HepG2 (cell line): Measurements from ENCODE around the gene C1orf115. TPM values are rescaled to one million over a fixed set of nuclear protein-coding genes. Genes with fewer than 3 reads are reported as not detected.
A peak's percentile ranks its signal among the peaks of the same experiment; 100 is the strongest.

Source experiments
- PAXIP1 ChIP-seq: sonication (generic); formaldehyde crosslinking; conservative IDR thresholded peaks from 2 replicates; pipeline ENCODE4 v1.4.0; 2020; ENCODE audit warnings: mild to moderate bottlenecking, missing genetic modification reagents, moderate library complexity
- POGZ ChIP-seq: sonication (generic); formaldehyde crosslinking; IDR thresholded peaks from 2 replicates; pipeline ENCODE4 v1.4.0; 2020; ENCODE audit warnings: mild to moderate bottlenecking, missing genetic modification reagents
- TEAD3 ChIP-seq: optimal IDR thresholded peaks from 2 replicates; pipeline ENCODE3; 2016; ENCODE audit warnings: borderline replicate concordance
- TEF ChIP-seq: sonication (generic); formaldehyde crosslinking; IDR thresholded peaks from 2 replicates; pipeline ENCODE4 v1.5.0; 2020; ENCODE audit warnings: missing genetic modification reagents
- ZNF253 ChIP-seq: sonication (generic); formaldehyde crosslinking; IDR thresholded peaks from 2 replicates; pipeline ENCODE4 v1.8.0; 2022; ENCODE audit warnings: mild to moderate bottlenecking, missing genetic modification reagents, borderline replicate concordance
- ZNF33B ChIP-seq: sonication (generic); formaldehyde crosslinking; IDR thresholded peaks from 2 replicates; pipeline ENCODE4 v1.5.1; 2020; ENCODE audit warnings: mild to moderate bottlenecking, missing genetic modification reagents
- ZNF609 ChIP-seq: sonication (generic); formaldehyde crosslinking; IDR thresholded peaks from 2 replicates; pipeline ENCODE4 v1.4.0; 2020; ENCODE audit warnings: mild to moderate bottlenecking, missing genetic modification reagents, borderline replicate concordance
- ZNF687 ChIP-seq: sonication (generic); formaldehyde crosslinking; IDR thresholded peaks from 2 replicates; pipeline ENCODE4 v1.5.1; 2020; ENCODE audit warnings: mild to moderate bottlenecking, missing genetic modification reagents, moderate library complexity
- ZNF781 ChIP-seq: sonication (generic); formaldehyde crosslinking; IDR thresholded peaks from 2 replicates; pipeline ENCODE4 v1.5.1; 2020; ENCODE audit warnings: borderline replicate concordance, mild to moderate bottlenecking, missing genetic modification reagents; ENCODE audit errors: not compliant biosample characterization
- polyA plus RNA-seq, 8 experiments: library from polyadenylated mRNA; depleted of rRNA in 3 of 8; stranded (reverse) in 7 of 8; unstranded in 1 of 8; fragments of >200 nt; fragmentation: Illumina TruSeq in 4 of 8; extraction: Trizol in 4 of 8; gene quantifications; 2 replicates each; pipeline versions ENCODE4 v1.2.1 to v1.2.3, GENCODE V29; 2011 to 2016; ENCODE audit warnings: low read depth in 4 of 8, missing spikeins in 1 of 8, mixed read lengths in 1 of 8; ENCODE audit not compliant: insufficient read depth in 1 of 8
- total RNA-seq, 5 experiments: library from RNA; depleted of rRNA; stranded (reverse); fragments of >200 nt; fragmentation: Illumina TruSeq; extraction: Trizol; gene quantifications; 2 replicates each; pipeline ENCODE4 v1.2.3, GENCODE V29; 2016; ENCODE audit warnings: low read depth in 1 of 5
- TF ChIP-seq, protein P1 (sequence below): sonication (generic); formaldehyde crosslinking; IDR thresholded peaks from 2 replicates; pipeline ENCODE4 v1.8.0; 2022; ENCODE audit warnings: missing genetic modification reagents, mild to moderate bottlenecking, moderate library complexity, borderline replicate concordance

C1orf115 gene
- total and polyA plus RNA-seq, 2 of the 13 experiments (the other 11 are each of a cell fraction or from before 2014, with no cell fraction given) = 25.2 to 85.9 TPM

DNA sequence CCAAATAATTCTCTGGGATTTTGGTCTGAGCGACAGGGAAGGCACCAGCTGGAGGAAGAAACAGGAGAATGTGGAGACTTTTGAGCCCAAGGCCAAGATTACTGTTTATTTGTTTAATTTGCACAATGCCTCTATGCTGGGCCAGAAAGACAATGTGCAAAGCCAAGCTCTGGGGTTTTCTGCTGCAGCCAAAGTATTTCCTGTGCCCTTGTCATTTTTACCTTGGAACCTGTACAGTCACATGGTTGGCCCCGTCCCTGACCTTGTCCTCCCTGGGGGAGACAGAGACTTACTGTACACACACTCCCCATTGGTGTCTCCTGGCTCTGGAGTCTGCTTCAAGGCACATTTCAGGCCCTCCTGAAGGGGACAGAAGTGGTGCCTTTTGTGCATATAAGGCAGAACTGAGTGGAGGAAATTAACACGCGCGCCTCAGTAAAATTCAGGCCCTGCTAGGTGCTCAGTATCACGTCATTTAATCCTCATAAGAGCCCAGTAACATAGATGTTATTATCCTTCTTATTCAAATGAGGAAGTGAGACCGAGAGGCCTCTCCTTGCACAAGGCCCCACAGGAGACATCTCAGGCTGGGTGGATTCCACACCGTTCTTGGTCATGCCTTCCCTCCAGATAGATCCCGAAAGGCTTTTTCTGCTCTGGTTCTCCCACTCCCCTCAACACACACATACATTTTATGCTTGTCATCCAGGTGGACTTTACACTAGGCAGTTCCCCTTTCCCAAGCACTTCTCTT lies 21.1 kb downstream of the C1orf115 start (continued):
- TF ChIP-seq ZNF609 (CRISPR knock-in tag) (peak; percentile 25; the same call in 1 of the 2 replicates), TEF (CRISPR knock-in tag) (no peak), ZNF33B (no peak), ZNF687 (no peak), TEAD3 (peak; percentile 49), PAXIP1 (peak; percentile 67), ZNF253 (no peak), ZNF781 (CRISPR knock-in tag) (no peak), POGZ (peak; percentile 55)
- TF ChIP-seq, protein P1, sequence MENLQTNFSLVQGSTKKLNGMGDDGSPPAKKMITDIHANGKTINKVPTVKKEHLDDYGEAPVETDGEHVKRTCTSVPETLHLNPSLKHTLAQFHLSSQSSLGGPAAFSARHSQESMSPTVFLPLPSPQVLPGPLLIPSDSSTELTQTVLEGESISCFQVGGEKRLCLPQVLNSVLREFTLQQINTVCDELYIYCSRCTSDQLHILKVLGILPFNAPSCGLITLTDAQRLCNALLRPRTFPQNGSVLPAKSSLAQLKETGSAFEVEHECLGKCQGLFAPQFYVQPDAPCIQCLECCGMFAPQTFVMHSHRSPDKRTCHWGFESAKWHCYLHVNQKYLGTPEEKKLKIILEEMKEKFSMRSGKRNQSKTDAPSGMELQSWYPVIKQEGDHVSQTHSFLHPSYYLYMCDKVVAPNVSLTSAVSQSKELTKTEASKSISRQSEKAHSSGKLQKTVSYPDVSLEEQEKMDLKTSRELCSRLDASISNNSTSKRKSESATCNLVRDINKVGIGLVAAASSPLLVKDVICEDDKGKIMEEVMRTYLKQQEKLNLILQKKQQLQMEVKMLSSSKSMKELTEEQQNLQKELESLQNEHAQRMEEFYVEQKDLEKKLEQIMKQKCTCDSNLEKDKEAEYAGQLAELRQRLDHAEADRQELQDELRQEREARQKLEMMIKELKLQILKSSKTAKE (CRISPR knock-in tag) = peak; percentile 54; the same call in 1 of the 2 replicates
